GM19025 (cell line): Measurements from ENCODE around the gene JAG2.

ENCODE experiments used
- ATAC-seq: cut with Tn5 transposase; IDR thresholded peaks from one replicate; pipeline ENCODE4 v1.9.1; 2021; ENCODE audit warnings: mild to moderate bottlenecking, low read depth, moderate library complexity; ENCODE audit not compliant: unreplicated experiment

The JAG2 gene

DNA sequence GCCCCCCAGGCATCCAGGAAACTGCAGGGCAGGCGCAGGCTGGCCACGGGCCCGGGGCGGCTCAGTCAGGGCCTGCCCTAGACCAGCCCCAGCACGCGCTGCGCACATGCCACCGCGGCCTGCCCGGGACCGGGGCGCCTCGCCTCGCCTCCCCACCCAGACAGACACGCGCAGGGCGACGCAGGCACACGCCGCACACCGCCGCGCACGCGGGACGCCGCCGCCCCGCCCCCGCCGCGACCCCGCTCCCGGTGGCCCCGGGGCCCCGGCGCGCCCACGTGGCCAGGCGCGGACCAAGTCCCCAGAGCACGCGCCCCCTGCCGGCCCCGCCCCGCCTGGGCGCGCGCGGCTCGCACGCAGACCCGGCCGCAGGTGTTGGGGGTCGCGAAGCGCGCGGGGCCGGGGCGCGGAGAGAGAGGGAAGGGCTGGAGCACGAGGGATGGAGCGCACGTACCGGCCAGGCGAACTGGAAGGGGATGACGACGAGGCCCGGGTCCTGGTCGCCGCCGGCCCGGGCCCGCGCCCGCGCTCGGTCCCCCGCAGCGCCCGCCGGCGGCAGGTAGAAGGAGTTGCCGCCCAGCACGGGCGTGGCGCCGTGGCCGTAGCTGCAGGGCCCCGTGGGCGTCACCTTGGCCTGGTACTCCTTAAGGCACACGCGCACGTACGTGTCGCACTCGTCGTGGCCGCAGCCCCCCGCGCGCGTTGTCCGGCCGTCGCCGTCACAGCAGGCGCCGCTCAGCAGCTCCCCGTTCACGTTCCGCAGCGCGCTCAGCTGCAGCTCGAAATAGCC is 1.1 kb downstream of the JAG2 start:
- ATAC-seq = no peak

DNA sequence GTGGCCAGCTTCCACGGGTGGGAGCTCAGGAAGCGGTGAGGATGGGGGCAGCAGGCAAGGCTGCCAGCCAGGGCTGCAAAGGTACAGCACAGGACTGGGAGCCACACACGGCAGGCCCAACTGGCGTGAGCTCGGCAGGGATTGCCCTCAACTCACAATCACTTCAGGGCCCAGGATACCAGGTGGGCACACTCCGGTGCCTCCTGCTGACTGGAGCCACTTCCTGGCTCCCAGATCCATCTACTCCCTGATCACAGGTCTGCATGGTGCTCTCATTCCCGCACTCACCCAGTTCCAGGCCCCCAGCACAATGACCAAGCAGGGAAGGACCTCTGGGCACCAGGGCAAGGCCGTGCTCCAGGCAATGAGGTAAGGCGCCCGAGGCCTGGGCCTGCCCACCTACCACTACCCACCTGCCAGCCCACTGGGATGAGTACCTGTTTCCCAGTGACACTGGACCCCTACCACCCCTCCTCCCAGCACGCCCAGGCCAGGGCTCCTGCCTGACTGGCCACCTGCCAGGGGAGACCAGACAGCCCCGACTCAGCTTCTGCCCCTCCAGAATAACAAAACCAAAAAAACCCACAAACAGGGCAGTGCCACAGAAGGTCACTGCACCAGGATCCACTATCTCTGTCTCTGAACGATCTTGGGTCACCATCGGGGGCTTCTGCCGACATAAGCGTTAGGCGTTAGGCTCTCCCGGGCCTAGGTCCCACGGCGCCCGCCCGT is 1.8 kb downstream of the JAG2 start:
- ATAC-seq = no peak

DNA sequence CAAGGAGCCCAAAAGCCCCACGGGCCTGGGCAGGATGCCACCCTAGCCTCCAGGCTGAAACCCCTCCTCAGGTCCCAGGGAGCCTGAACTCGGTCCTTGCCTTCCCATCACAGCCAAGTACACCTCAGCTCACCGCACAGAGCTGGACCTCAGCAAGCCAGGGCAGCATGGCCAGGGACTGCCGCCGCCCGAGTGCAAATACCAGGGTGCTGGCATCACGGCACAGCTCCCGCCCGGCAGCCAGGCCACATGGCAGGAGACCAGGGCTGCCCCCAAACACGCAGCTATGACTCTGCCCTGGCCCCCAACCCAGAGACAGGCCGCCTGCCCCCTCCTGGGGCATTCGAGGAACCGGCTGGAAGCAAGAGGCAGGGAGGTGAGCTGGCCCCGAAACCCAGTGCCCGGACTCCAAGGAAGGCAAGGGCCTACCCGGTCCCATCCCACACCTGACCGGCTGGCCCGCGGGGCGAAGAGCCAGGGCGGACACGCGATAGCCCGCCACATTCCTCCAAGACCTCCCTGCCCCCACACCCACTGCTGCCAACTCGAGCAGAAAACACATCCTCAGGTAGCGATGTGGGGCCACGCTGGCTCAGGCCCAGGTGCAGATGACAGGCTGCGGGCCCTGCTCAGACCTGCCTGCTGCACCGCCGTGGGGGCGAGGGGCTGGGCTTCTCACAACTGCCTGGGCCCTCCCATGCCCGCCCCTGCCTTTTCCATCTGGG is 2.7 kb downstream of the JAG2 start:
- no peak for ATAC-seq

DNA sequence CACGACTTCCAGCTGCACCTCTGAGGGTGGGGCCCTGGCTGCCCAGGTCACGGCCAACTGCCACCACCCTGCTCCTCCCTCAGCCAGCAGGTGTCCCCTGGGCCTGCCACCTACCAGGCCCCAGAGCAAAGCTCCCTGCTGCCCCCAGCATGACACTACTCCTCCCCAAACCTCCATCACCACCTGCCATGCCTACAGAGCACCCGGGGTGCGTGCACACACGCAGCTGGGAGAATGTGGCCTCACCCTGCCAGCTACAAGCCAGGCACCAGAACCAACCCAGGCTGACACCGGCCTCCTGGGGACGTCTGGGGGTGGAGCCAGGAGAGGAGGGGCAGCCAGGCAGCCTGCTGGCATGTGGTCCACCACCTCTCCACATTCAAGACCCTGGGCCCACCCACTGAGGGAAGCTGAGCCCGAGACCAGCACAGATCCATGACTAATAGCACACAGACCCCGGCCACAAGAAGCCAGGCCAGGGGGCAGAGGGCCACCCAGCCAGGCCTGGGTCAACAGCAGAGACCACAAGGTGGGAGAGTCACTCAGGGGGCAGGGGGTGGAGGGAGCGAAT is 3.4 kb downstream of the JAG2 start:
- no peak for ATAC-seq

DNA sequence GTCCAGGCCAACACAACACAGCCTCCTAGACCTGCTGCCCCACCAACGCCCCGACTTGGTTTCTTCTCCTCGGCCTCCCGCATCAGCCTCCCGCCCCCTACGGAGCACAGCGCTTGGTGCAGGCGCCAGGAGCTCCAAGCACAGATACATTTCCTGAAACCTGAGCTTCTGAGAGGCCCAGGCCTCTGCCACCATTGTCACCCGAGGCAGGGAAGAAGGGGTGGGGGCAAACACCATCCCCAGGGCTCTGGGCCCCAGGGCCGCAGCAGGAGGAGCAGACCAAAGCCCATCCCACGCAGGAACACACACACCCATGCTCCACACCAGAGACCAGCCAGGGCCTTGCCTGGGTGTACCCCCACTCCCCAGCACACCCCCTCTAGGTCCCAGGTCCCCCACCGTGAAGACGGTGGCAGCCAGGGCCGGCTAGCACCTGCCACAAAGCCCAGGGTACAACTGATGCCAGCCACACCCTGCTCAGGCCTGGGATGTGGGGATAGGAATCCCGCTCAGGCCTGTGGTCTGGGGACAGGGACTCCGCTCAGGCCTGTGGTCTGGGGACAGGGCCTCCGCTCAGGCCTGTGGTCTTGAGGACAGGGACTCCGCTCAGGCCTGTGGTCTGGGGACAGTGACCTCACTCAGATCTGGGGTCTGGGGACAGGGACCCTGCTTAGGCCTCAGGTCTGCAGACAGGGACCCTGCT is 5.4 kb downstream of the JAG2 start:
- ATAC-seq = no peak

DNA sequence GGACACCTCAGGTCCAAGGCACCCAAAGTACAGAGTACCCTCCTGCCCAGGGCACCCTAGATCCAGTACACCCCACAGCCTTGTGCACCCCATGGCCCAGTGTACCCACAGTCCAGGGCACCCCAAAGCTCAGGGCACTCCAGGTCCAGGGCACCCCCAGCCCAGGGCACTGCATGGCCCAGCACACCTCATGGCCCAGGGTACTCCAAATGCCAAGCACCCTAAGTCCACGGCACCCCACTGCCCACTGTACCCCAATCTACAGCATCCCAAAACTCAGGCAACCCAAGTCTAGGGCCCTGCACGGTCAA is 6.0 kb downstream of the JAG2 start:
- no peak for ATAC-seq

DNA sequence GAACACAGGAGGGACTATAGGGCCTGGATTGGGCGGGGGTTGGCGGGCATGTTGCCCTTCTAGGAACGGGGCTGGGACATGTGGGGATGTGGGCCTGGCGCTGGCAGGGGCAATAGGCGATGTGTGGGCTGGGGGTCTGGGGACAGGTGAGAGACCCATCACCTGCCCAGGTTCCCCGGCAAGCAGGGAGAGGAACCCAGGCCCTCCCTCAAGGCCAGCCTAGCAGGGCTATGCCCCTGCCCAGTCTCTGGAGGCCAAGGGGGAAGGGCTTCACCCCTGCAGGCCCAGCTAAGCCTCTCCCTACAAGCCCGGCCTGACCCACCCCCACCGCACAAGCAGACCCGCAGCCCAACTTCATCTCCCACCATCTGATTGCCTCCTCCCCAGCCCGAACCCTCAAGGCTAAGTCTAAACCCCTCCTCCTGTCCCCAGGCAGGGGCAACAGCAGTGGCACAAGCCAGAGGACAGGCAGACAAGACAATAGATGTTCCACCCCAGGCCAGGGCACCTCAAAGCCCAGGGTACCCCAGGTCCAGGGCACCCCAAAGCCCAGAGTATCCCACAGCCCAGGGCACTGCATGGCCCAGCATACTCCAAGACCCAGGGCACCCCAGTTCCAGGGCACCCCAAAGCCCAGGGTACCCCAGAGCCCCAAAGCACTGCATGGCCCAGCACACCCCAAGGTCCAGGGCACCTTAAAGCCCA is 6.5 kb downstream of the JAG2 start:
- ATAC-seq = no peak

DNA sequence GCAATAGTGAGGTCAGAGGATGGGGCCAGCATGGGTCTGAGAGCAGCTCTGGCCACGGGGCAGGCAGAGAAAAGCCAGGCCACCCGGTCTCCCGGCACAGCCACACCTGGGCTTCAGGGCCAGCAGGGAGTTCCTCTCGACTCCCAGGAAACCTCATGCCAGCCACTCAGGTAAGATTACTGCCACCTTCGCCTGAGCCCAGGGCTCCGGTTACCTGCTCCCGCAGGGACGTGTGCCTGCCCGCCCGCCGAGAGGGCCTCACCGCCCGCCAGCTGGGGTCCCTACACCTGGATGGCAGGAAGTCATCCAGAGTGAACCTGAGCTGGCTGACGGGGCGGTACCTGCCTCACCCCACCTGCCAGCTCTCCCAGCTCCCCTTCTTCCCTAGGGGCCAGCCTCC is 7.3 kb downstream of the JAG2 start:
- ATAC-seq = no peak

DNA sequence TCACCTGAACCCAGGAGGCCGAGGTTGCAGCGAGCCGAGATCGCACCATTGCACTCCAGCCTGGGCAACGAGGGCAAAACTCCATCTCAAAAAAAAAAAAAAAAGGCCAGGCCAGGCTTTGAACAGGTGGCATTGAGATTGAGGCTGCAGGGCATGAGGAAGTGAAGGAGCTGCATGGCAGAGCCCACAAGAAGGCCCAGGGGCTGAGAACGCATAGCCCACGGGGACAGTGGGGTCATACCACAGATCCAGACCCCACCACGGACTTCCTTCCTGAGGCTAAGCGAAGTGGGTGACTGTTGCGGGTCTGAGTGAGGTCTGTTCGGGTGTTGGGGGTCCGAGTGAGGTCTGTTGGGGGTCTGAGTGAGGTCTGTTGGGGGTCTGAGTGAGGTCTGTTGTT is 7.8 kb downstream of the JAG2 start:
- ATAC-seq = no peak

DNA sequence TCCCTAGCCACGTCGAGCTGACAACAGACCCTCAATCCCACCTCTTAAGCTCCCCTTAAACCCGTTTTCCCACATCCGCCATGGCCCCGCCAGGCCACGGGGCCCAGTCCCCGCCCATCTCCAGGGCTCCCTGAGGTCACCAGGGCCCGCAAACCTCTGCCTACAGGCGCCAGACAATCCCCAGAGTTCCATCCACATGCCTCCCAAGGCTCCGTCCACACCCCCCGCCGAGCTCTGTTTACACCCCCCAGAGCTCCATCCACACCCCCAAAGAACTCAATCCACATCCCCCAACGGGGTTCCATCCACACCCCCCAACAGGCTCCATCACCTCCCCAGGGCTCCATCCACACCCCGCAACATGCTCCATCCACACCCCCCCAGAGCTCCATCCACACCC is 9.2 kb downstream of the JAG2 start:
- no peak for ATAC-seq

DNA sequence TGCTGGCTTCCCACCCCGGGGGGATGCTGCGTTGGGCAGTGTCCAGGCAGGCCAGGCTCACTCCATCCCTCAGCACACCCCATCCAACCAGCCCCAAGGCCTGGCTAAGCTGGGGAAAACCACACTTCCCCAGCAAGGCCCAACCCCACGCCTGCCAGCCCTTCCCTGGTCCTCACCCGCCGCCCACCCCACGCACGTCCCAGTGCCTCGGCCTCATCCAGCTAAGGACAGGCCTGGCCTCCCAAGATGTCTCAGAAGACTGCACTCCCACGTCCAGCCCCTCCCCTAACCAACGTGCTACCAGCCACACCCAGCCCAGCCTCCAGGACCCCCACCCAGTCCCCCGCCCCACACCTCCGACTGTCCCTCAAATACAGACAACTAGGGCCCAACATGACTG is 9.8 kb downstream of the JAG2 start:
- ATAC-seq = no peak

DNA sequence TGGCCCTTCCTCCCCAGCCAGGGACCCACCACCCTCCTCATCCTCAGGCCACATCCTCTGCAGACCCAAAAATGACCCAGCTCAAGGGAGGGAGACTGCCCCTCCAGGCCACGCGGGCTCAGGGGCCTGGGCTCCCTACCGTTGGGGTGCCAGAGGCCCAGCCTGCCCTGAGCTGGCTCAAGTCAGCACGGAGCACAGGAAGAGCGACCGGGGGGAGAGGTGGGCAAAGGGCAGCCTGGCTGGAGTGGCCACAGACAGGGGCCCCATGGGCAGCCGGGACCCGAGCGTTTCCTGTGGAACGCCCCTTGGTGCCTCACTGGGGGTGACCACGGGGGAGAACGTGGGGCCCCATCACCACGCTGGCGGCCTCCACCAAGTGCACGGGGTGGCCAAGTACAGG is 10.7 kb downstream of the JAG2 start:
- no peak for ATAC-seq

DNA sequence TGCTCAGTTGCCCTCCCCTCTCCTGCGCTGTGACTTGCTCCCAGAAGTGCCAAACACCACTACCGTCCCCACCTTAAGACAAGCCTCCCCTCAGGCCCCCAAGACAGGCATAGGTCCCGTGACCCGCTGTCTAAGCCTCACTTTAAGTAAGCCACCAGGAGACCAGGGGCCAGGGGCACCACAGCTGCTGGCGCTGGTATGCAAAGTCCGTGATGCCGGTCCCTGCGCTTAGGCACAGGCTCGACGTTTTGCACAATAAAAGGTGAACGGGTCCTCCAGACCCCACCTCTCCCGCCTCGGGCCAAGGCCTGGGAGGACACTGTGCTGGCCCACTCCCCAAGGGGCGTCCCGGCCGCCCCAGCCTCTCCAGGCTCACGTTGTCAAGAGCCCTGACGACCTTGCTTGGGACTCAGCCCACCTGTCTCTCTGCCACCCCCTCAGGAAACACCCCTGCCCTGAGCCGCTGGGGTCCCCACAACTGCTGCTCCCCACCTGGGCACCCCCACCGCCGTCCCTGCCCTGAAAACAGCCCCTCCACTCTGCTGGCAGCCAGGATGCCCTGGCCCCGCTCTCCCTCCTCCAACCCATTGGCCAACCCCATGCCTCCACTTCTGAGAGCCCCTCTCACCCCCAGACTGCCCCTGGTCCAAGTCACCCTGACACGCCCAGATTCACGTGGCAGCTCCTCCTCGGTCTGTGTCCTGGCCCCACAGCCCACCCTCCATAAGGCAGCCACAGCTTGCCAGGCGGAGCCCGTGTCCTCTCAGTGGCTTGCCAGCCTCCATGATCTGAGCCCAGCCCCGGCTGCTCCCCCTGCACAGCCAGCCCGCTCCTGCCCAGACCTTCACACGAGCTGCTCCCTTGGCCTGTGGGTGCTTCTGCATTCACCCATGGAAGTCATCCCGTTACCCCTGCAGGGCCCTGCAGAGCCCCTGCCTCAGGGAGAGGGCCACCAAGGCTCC is 11.9 kb downstream of the JAG2 start:
- ATAC-seq = no peak

DNA sequence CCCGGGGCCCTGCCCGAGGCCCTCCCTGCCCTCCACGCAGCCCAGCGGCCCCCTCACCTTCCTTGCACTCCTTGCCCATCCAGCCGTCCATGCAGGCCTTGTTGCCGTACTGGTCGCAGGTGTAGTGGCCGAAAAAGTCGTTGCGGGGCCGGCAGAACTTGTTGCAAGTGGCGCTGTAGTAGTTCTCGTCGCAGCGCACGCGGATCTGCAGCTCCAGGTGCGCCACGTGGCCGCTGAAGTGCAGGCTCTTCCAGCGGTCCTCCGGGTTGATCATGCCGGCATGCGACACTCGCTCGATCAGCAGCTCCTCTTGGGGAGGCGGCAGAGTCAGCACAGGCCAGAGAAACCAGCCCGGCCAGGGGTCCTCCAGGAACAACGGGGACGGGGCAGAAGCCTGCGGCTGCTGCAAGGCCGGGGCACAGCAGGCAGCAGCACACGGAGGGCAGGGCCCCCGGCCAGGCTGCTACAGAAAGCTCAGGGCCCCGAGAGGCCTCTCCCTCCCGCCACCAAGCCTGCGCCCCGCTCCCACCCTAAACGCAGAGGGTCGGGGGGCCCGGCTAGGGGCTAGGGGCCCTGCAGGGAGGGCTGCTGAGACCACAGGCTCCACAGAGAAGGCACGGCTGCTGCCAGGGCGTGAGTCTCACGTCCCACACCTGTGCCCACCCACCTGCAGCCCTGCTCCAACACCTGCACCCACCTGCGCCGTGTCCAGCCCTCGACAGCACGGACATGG is 12.7 kb downstream of the JAG2 start:
- no peak for ATAC-seq

DNA sequence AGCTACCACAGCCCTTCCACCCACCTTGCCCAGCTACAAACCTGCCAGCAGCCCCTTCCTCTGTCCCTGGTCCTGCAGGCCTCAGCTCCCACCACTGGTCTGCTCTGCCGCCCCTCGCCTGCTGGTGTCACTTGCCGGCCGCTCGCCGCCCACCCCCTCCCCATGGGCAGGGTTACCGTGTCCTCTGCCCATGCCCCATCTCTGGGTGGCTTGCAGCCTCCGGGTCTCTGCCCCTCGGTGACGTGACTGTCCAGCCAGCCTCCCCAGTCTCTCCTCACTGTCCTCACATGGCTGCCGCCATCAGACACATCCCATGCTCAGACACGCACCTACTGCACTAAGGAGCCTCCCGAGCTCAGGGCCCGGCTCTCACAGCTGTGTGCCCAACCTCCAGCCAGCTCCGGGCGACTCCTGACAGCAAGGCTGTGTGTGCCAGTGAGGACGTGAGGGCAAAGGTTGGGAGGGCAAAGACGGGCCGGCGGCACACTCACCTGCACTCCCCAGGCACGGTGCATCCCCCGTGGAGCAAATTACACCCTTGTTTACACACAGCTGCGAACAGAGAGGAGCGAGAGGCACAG is 13.4 kb downstream of the JAG2 start:
- no peak for ATAC-seq

DNA sequence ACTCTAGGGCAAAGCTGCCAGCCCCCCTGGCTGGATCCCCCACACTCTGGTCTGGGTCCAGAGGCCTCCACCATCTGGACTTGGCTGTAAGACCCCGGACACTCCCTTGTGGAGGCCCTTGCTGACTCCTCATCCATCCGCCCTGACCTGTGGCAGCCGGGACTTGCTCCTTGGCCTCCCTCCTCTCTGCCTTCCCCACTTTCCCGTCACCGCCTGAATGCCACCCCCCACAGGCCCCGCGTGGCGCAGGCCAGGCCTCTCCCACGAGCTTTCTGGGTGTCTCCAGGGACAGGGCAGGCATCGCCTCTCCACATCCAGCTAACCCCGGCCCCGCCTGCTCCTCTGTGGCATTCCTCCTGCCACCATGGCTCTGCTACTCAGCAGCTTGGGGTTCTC is 14.1 kb downstream of the JAG2 start:
- no peak for ATAC-seq

DNA sequence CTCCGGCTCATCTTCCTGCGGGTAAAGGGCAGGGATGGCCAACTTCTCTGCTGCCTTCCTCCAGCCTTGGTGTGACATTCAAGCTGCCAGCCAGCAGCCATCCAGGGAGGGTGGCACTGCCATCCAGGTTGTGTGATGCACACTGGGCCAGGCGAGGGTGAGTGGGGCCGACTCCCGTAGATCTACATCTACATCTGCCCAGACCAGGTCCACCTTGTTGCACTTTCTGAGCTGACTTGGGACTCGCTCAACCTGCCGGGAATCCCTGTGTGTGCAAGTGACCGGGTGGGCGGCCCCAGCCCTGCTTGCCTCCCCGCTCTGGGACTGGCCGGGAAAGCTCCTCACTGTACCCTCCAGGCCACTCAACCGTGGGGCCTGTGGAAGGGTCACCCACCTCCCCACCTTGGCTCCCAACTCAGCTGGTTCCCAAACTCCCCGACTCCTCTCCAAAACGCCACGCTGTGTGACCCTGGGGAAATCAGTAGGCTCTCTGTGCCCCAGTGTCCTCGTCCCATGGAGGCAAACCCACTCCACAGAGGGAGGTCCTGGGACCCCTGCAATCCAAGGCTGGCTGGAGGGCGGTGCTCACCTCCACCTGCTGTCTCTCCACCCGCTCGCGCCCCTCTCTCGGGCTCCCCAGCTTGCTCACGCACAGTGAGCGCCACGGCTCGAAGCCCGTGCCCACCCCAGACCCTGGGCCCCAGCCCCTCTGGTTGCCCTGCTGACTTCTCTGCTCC is 14.7 kb downstream of the JAG2 start:
- ATAC-seq = no peak
